ENCODE measurements around the gene SUCO.

SUCO gene

GRCh38 chr1:172554915-172555314 is 22.0 kb downstream of the SUCO start:
- H3K4me3 ChIP-seq (ENCODE audit: low read length) = no peak overlapping the region
- no peak for DNase-seq (ENCODE audit: low read depth)
- TF ChIP-seq, protein P1, sequence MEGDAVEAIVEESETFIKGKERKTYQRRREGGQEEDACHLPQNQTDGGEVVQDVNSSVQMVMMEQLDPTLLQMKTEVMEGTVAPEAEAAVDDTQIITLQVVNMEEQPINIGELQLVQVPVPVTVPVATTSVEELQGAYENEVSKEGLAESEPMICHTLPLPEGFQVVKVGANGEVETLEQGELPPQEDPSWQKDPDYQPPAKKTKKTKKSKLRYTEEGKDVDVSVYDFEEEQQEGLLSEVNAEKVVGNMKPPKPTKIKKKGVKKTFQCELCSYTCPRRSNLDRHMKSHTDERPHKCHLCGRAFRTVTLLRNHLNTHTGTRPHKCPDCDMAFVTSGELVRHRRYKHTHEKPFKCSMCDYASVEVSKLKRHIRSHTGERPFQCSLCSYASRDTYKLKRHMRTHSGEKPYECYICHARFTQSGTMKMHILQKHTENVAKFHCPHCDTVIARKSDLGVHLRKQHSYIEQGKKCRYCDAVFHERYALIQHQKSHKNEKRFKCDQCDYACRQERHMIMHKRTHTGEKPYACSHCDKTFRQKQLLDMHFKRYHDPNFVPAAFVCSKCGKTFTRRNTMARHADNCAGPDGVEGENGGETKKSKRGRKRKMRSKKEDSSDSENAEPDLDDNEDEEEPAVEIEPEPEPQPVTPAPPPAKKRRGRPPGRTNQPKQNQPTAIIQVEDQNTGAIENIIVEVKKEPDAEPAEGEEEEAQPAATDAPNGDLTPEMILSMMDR (IDR thresholded peaks at IDR 0.05; ENCODE audit: insufficient read depth, low read depth, low read length, missing control alignments) = no peak

GRCh38 chr1:172556461-172556860 is 23.5 kb downstream of the SUCO start:
- TF ChIP-seq, protein P1 (IDR thresholded peaks at IDR 0.05; ENCODE audit: insufficient read depth, low read depth, low read length, missing control alignments) = no peak
- no peak overlapping the region for H3K4me3 ChIP-seq (ENCODE audit: low read length)
- DNase-seq (ENCODE audit: low read depth) = no peak

GRCh38 chr1:172557270-172557669 is 24.3 kb downstream of the SUCO start:
- no peak overlapping the region for H3K4me3 ChIP-seq (ENCODE audit: low read length)
- TF ChIP-seq, protein P1 (IDR thresholded peaks at IDR 0.05; ENCODE audit: insufficient read depth, low read depth, low read length, missing control alignments) = no peak
- no peak for DNase-seq (ENCODE audit: low read depth)

- TF ChIP-seq, protein P1 (IDR thresholded peaks at IDR 0.05; ENCODE audit: insufficient read depth, low read depth, low read length, missing control alignments) = no peak
- no peak overlapping the region for H3K4me3 ChIP-seq (ENCODE audit: low read length)
- DNase-seq (ENCODE audit: low read depth) = no peak
These were observed 26.7 kb downstream of the SUCO start for GRCh38 chr1:172559572-172560210.

DNA sequence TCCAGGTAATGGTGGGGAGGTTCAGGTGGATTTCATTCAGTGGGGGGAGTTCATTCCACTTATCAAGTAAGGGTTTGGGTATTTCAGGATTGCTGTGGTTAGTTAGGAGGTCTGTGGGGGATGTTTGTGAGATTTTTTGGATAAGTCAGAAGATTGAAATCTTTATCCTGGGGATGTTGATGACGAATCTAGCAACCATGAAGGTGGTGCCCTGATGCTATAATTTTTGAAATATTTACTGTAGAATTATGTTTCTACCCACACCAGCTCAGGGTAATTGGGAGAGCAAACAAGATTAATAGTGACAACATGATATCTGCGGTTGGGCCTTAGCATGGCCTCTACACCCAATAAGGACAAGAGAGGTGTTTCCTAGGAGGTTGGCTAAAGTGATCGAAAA is 28.3 kb downstream of the SUCO start:
- H3K4me3 ChIP-seq (ENCODE audit: low read length) = no peak overlapping the region
- DNase-seq (ENCODE audit: low read depth) = no peak
- TF ChIP-seq, protein P1 (IDR thresholded peaks at IDR 0.05; ENCODE audit: insufficient read depth, low read depth, low read length, missing control alignments) = no peak

GRCh38 chr1:172566196-172566997 is 33.4 kb downstream of the SUCO start:
- no peak overlapping the region for H3K4me3 ChIP-seq (ENCODE audit: low read length)
- TF ChIP-seq, protein P1 (IDR thresholded peaks at IDR 0.05; ENCODE audit: insufficient read depth, low read depth, low read length, missing control alignments) = no peak
- no peak for DNase-seq (ENCODE audit: low read depth)
